GM21423 (cell line): Measurements from ENCODE around the gene TNFRSF14.

Experiments used
- ATAC-seq: cut with Tn5 transposase; IDR thresholded peaks from one replicate; pipeline ENCODE4 v1.9.1; 2021; ENCODE audit warnings: mild to moderate bottlenecking, moderate library complexity; ENCODE audit not compliant: unreplicated experiment

Gene TNFRSF14

GRCh38 chr1:2611621-2612437 is 55.7 kb downstream of the TNFRSF14 start:
- no peak for ATAC-seq

- no peak for ATAC-seq
Observed at GRCh38 chr1:2612591-2613365, 56.6 kb downstream of the TNFRSF14 start.
